H1 (cell line): ENCODE measurements around the gene TCEAL7. TPM values are rescaled to one million over a fixed set of nuclear protein-coding genes. Genes with fewer than 3 reads are reported as not detected.

ENCODE experiments used
- polyA plus RNA-seq, 7 experiments: library from polyadenylated mRNA; depleted of rRNA in 3 of 7; stranded (reverse) in 5 of 7; unstranded in 2 of 7; fragments of >200 nt in 5 of 7; fragments of 200-250 nt in 2 of 7; gene quantifications; 1 replicate in 5 of 7; 2 replicates in 1 of 7; 4 replicates in 1 of 7; pipeline versions ENCODE4 v1.2.1 to v1.2.3, GENCODE V29; 2011 to 2013; ENCODE audit warnings: missing spikeins in 2 of 7, mixed read lengths in 2 of 7
- small RNA-seq: library from polyadenylated mRNA; stranded (forward); fragments of <200 nt; extraction: miRNeasy Mini kit (QIAGEN cat#:217004); gene quantifications from one replicate; pipeline ENCODE3, GENCODE V24; 2013; ENCODE audit not compliant: insufficient read depth
- total RNA-seq: library from RNA; stranded (reverse); fragmentation: NEBNext Ultra II Directional; extraction: Animal tissue kit (Norgen Biotek cat#: 25700); gene quantifications from 2 replicates; pipeline ENCODE4 v1.2.1, GENCODE V29; 2021

TCEAL7 gene
- total and polyA plus RNA-seq, 2 of the 8 experiments (the other 6 are each of a cell fraction or from before 2014, with no cell fraction given), result 7.9 to 11.6 TPM

Small RNA genes lying within 50 kb of the gene (small RNA-seq; reads per million reads assigned to genes)
- not detected for gene Z92846.1

Other genes starting within 250 kb of the TCEAL7 start
- gene NXF3, start 237.1 kb upstream of the TCEAL7 start, total RNA-seq, result not detected in 2 replicates
- gene NXF3, start 237.1 kb upstream of the TCEAL7 start, polyA plus RNA-seq (2011; rRNA removed), result 0.12 TPM in 1 of 2 replicates, not detected in the other
- 45.1 TPM in 2 replicates for gene BEX4, start 115.1 kb upstream of the TCEAL7 start, total RNA-seq
- 16.2 and 27.2 TPM in 2 replicates for gene BEX4, start 115.1 kb upstream of the TCEAL7 start, polyA plus RNA-seq (2011; rRNA removed)
- 81.0 and 82.2 TPM in 2 replicates for gene TCEAL8, start 75.1 kb upstream of the TCEAL7 start, total RNA-seq
- 17.9 and 47.2 TPM in 2 replicates for gene TCEAL8, start 75.1 kb upstream of the TCEAL7 start, polyA plus RNA-seq (2011; rRNA removed)
- gene TCEAL5, start 53.5 kb upstream of the TCEAL7 start, total RNA-seq, result 6.6 and 7.2 TPM in 2 replicates
- gene TCEAL5, start 53.5 kb upstream of the TCEAL7 start, polyA plus RNA-seq (2011; rRNA removed), result 0.13 and 0.17 TPM in 2 replicates
- 57.5 and 60.2 TPM in 2 replicates for gene BEX2, start 19.2 kb upstream of the TCEAL7 start, total RNA-seq
- 37.6 and 53.8 TPM in 2 replicates for gene BEX2, start 19.2 kb upstream of the TCEAL7 start, polyA plus RNA-seq (2011; rRNA removed)
- 36.5 and 36.8 TPM in 2 replicates for gene TCEAL9, start 26.3 kb downstream of the TCEAL7 start, total RNA-seq
- 8.8 and 22.2 TPM in 2 replicates for gene TCEAL9, start 26.3 kb downstream of the TCEAL7 start, polyA plus RNA-seq (2011; rRNA removed)
- 310 and 330 TPM in 2 replicates for gene BEX3, start 46.3 kb downstream of the TCEAL7 start, total RNA-seq
- 282 and 366 TPM in 2 replicates for gene BEX3, start 46.3 kb downstream of the TCEAL7 start, polyA plus RNA-seq (2011; rRNA removed)
- gene RAB40A, start 189.2 kb downstream of the TCEAL7 start, total RNA-seq, result 0.09 and 0.17 TPM in 2 replicates
- 0.21 and 0.28 TPM in 2 replicates for gene RAB40A, start 189.2 kb downstream of the TCEAL7 start, polyA plus RNA-seq (2011; rRNA removed)